GM10248 (cell line): ENCODE results near the gene CDH12.
"Not testable (repeated sequence)": the region's sequence is repeated elsewhere in the genome, so short reads cannot be mapped to it uniquely, and the experiment has no call there.

Experiments used
- CTCF ChIA-PET: fragments of 300-600 bp; sonication (Branson Sonifier 250); formaldehyde crosslinking; extraction: SDS; loops from one replicate; lab custom pipeline; 2021; ENCODE audit warnings: antibody characterized with exemption; lab: Yijun Ruan, JAX
- POLR2A ChIA-PET: fragments of 350-650 bp; sonication (Branson Sonifier 250); formaldehyde crosslinking; extraction: SDS; loops from one replicate; lab custom pipeline; 2020; ENCODE audit warnings: antibody characterized with exemption; lab: Yijun Ruan, JAX
- DNase-seq: peaks from one replicate; pipeline ENCODE4 v3.0.0; 2012; ENCODE audit errors: extremely low spot score
- CTCF ChIP-seq: IDR thresholded peaks from 2 replicates; pipeline ENCODE4 v1.5.1; 2012; ENCODE audit warnings: mild to moderate bottlenecking, low read depth; ENCODE audit errors: extremely low read depth, missing control alignments, control extremely low read depth

Gene CDH12

GRCh38 chr5:22154779-22155178 is 698.4 kb downstream of the CDH12 start:
- CTCF ChIA-PET, DNase-seq, POLR2A ChIA-PET: not testable (repeated sequence)

- POLR2A ChIA-PET, CTCF ChIA-PET, DNase-seq: not testable (repeated sequence)
Observed at GRCh38 chr5:22151801-22152200, 701.3 kb downstream of the CDH12 start.

GRCh38 chr5:22140418-22140817 is 712.7 kb downstream of the CDH12 start:
- DNase-seq, POLR2A ChIA-PET, CTCF ChIA-PET: not testable (repeated sequence)

GRCh38 chr5:22139662-22140300 is 713.4 kb downstream of the CDH12 start:
- DNase-seq, CTCF ChIA-PET, POLR2A ChIA-PET: not testable (repeated sequence)

- CTCF ChIA-PET, result no interaction called here
- no peak for TF ChIP-seq CTCF
- POLR2A ChIA-PET, result no interaction called here
- DNase-seq, result no peak
Observed at GRCh38 chr5:22111320-22111719, 741.8 kb downstream of the CDH12 start.

- ChIA-PET CTCF (no interaction called here), POLR2A (no interaction called here)
- DNase-seq, result no peak
- TF ChIP-seq CTCF, result no peak
Observed at GRCh38 chr5:22109315-22109714, 743.8 kb downstream of the CDH12 start.

GRCh38 chr5:22108545-22108944 is 744.6 kb downstream of the CDH12 start:
- ChIA-PET POLR2A (no interaction called here), CTCF (no interaction called here)
- no peak for DNase-seq
- TF ChIP-seq CTCF, result no peak

- POLR2A ChIA-PET, result no interaction called here
- CTCF ChIA-PET, result no interaction called here
- DNase-seq, result no peak
- TF ChIP-seq CTCF, result no peak
Observed at GRCh38 chr5:22102823-22103359, 750.3 kb downstream of the CDH12 start.

GRCh38 chr5:22088517-22088916 is 764.6 kb downstream of the CDH12 start:
- POLR2A ChIA-PET, result no interaction called here
- TF ChIP-seq CTCF, result no peak
- CTCF ChIA-PET, result no interaction called here
- no peak for DNase-seq
